Stomach (tissue), 9 donors: ENCODE data around the gene CUZD1. TPM values are rescaled to one million over a fixed set of nuclear protein-coding genes. Genes with fewer than 3 reads are reported as not detected.

Experiments
- DNase-seq, 2 donors: peaks; one replicate each; pipeline versions ENCODE4 v3.0.0 to v3.0.0-alpha.2; 2013 to 2019
- H3K27ac ChIP-seq, 5 donors: fragments of 200-600 bp in 4 of 5; sonication (generic) in 4 of 5; one replicate each; pipeline ENCODE4 v1.5.1; 2013 to 2019; ENCODE audit warnings: mild to moderate bottlenecking in 1 of 5, moderate library complexity in 1 of 5
- H3K27me3 ChIP-seq, 3 donors: fragments of 200-600 bp; sonication (generic); one replicate each; pipeline ENCODE4 v1.5.1; 2017 to 2019; ENCODE audit warnings: mixed run types in 1 of 3
- H3K36me3 ChIP-seq, 4 donors: fragments of 200-600 bp; sonication (generic); 1 replicate in 3 of 4; 2 replicates in 1 of 4; pipeline ENCODE4 v1.5.1; 2016 to 2019
- H3K4me1 ChIP-seq, 4 donors: fragments of 200-600 bp; sonication (generic); one replicate each; pipeline ENCODE4 v1.5.1; 2016 to 2019
- H3K4me3 ChIP-seq, 4 donors: fragments of 200-600 bp; sonication (generic) in 3 of 4; one replicate each; pipeline ENCODE4 v1.5.1; 2016 to 2019; ENCODE audit warnings: mild to moderate bottlenecking in 1 of 4
- H3K9me3 ChIP-seq, 4 donors: fragments of 200-600 bp; sonication (generic); one replicate each; pipeline ENCODE4 v1.5.1; 2016 to 2019
- EP300 ChIP-seq: sonication (generic); formaldehyde crosslinking; IDR thresholded peaks from one replicate; pipeline ENCODE4 v1.6.1; 2017; ENCODE audit warnings: antibody characterized with exemption
- POLR2A ChIP-seq, 4 donors: fragments of 450-650 bp; IDR thresholded peaks; one replicate each; pipeline ENCODE4 v1.6.1; 2016; ENCODE audit warnings: antibody characterized with exemption in 4 of 4, control low read depth in 2 of 4, mild to moderate bottlenecking in 1 of 4, moderate library complexity in 1 of 4
- POLR2AphosphoS5 ChIP-seq, 3 donors: sonication (generic); formaldehyde crosslinking; IDR thresholded peaks; one replicate each; pipeline ENCODE4 v1.6.1; 2016; ENCODE audit warnings: antibody characterized with exemption in 3 of 3
- WGBS, 5 donors: extraction: QIAGEN DNeasy Blood & Tissue Kit in 3 of 5; methylation state at CpG; one replicate each; pipeline versions ENCODE4 v1.1.5 to v1.1.7; 2013 to 2018; 5-methylcytosine and 5-hydroxymethylcytosine counted together
- intact Hi-C: fragments of 100-400 bp; cut with DNase I; formaldehyde crosslinking; loops from one replicate; pipeline ENCODE4 v1.15.1; 2023; ENCODE audit warnings: low total_unique reads
- polyA plus RNA-seq, 3 donors: library from polyadenylated mRNA; stranded (reverse); fragments of 200-250 nt; gene quantifications; one replicate each; pipeline ENCODE4 v1.2.3, GENCODE V29; 2013
- total RNA-seq, 5 donors: library from RNA; depleted of rRNA; stranded (reverse); fragments of >200 nt; gene quantifications; one replicate each; pipeline versions ENCODE4 v1.1.0 to v1.2.3, GENCODE V29; 2014 to 2016
- TF ChIP-seq, protein P1 (sequence below), 7 experiments: fragments of 450-650 bp in 4 of 7; fragments of 200-600 bp in 3 of 7; sonication (generic) in 3 of 7; IDR thresholded peaks; one replicate each; pipeline ENCODE4 v1.5.1; 2016 to 2019; ENCODE audit warnings: antibody characterized with exemption in 7 of 7, control low read depth in 2 of 7, mild to moderate bottlenecking in 1 of 7
- donor health status: healthy with polysubstance abuse.
- donor health status: Bipolar disorder and iron deficiency.
- donor health status: healthy.

CUZD1 gene
- total and polyA plus RNA-seq, 8 donors, result 0.44 to 14.1 (median 0.58) TPM; not detected in 2

DNA sequence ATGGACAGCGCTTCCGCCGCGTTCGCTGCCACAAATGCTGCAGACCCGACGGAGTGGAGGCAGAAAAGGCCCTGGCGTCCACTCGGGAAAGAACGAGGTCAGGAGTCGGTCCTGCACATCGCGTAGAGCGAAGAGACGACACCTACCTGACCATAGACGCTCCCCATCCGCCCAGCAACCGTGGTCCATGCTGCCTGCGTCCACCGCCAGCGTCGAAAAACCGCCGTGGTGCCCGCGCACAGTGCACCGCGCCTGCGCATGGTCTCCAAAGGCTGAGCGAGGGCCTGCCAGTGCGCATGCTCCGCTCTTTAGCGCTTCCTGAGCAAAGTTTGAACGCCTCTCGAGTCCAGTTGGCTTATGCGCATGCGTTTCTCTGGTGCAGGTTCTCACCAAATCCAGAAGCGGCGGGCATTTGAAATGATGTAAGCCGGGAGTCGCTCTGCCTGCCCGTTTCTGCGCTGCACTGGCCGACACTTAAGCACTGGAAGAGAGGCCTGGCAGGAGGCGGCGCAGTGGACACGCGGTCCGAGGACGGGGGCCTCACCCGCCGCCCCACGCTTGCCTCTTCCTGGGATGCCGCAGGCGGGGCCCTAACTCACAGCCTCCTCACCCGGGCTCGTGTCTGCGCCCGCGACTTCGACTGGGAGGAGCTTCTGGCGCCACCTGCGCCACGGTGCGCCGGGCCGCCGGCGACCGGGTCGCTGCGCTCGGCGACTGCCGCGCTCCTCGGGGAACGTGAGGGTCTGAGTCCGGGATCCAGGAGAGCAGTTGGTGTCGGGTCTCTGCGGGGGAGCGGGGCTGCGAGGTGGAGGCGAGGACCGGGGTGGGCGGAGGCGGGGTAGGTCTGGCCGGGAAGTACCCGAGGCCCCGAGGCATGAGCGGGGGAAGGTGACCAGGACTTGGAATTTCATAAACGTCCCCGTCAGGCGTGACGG, 33.9 kb upstream of the CUZD1 start, which contains the start of gene FAM24B:
FAM24B (minus strand) TSS at position 243 of the 935 bp plus-strand sequence. CDS start 29,066 bp downstream, outside the sequence.
- peak; percentile 94 to 99 for DNase-seq
- 3 to 9% (median 4%) methylated on average over 29 to 95 of the region's 95 CpGs for WGBS, 5 donors
- H3K9me3 ChIP-seq, result no peaks in the 10 kb centered on the region
- H3K27ac ChIP-seq, result peak within 1 kb of the TSS; percentile 65 to 80 (median 79)
- no peaks in the 10 kb centered on the region for H3K36me3 ChIP-seq
- intact Hi-C loops, result no loop called here
- H3K4me3 ChIP-seq, result peak within 1 kb of the TSS; percentile 56 to 72 (median 60)
- H3K27me3 ChIP-seq, result peaks cover 0 to 4% (median 0%) of the 10 kb centered on the region in 3 donors
- peaks cover 7 to 44% (median 24%) of the 10 kb centered on the region in 4 donors for H3K4me1 ChIP-seq
- TF ChIP-seq, protein P1, sequence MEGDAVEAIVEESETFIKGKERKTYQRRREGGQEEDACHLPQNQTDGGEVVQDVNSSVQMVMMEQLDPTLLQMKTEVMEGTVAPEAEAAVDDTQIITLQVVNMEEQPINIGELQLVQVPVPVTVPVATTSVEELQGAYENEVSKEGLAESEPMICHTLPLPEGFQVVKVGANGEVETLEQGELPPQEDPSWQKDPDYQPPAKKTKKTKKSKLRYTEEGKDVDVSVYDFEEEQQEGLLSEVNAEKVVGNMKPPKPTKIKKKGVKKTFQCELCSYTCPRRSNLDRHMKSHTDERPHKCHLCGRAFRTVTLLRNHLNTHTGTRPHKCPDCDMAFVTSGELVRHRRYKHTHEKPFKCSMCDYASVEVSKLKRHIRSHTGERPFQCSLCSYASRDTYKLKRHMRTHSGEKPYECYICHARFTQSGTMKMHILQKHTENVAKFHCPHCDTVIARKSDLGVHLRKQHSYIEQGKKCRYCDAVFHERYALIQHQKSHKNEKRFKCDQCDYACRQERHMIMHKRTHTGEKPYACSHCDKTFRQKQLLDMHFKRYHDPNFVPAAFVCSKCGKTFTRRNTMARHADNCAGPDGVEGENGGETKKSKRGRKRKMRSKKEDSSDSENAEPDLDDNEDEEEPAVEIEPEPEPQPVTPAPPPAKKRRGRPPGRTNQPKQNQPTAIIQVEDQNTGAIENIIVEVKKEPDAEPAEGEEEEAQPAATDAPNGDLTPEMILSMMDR (IDR thresholded peaks at IDR 0.05), result no peak
- TF ChIP-seq POLR2AphosphoS5 (IDR thresholded peaks at IDR 0.05), result peak; percentile 27 to 86 (median 42)

DNA sequence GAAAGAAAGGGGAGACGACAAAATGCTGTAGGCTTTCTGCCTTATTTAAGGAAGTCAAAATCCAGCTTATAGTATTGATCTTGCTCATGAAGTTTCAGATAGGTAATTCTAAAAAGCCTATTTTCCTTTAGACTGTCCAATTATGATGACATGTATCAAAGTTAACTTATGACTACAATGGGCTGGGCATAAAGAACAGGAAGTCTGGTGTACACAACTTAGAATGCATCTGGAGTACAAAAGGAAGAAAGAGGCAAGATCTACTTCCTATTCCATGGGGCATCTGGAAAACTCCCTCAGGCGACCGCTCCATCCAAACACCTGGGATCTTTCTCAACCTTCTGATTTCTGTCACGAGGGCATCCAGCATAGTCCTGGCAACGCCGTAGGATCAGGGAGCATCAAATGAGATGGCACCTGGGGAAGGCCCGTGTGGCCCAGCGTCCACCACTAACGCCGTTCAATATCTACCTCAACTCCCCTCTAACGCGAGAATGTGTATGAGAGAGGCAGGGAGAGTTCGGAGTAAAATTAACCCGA, 33.2 kb upstream of the CUZD1 start:
- Histone ChIP-seq H3K4me1 (peaks cover 7 to 44% (median 24%) of the 10 kb centered on the region in 4 donors), H3K36me3 (no peaks in the 10 kb centered on the region), H3K27ac (peak overlapping the region; percentile 65 to 80 (median 78)), H3K27me3 (peaks cover 0 to 4% (median 0%) of the 10 kb centered on the region in 3 donors), H3K4me3 (peak overlapping the region; percentile 56 to 72 (median 60)), H3K9me3 (no peaks in the 10 kb centered on the region)
- DNase-seq, result no peak
- TF ChIP-seq POLR2A (IDR thresholded peaks at IDR 0.05) (no peak), EP300 (no peak), POLR2AphosphoS5 (IDR thresholded peaks at IDR 0.05) (no peak)
- TF ChIP-seq, protein P1 (IDR thresholded peaks at IDR 0.05), result no peak
- intact Hi-C loops, result no loop called here
- WGBS, 5 donors, result 46 to 55% (median 48%) methylated on average over 12 to 14 of the region's 14 CpGs

DNA sequence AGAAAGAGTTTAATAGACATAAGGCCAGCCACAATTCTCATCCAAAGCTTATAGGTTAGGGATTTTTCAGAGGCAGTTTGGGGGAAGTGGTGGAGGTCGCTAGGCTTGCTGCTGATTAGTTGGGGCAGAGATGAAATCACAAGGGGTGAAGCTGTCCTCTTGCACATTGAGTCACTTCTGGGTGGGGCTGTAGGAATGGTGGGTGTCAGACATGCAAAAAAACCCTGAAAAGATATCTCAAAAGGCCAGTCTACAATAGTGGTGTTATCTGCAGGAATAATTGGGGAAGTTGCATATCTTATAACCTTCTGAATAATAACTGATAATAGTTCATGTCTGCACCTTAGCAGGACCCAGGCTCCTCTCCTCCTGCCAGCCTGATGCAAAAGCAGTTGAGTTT, 31.6 kb upstream of the CUZD1 start:
- Histone ChIP-seq H3K9me3 (no peaks in the 10 kb centered on the region), H3K36me3 (no peaks in the 10 kb centered on the region), H3K27me3 (peaks cover 0 to 4% (median 0%) of the 10 kb centered on the region in 3 donors), H3K4me3 (no peak overlapping the region), H3K4me1 (peaks cover 7 to 44% (median 24%) of the 10 kb centered on the region in 4 donors), H3K27ac (no peak overlapping the region)
- WGBS, 5 donors, result 54 to 79% (median 69%) methylated on average over 1 of the region's 1 CpG
- intact Hi-C loops, result no loop called here
- no peak for DNase-seq
- no peak for TF ChIP-seq POLR2A (IDR thresholded peaks at IDR 0.05)
- TF ChIP-seq EP300, result no peak
- TF ChIP-seq, protein P1 (IDR thresholded peaks at IDR 0.05), result no peak
- no peak for TF ChIP-seq POLR2AphosphoS5 (IDR thresholded peaks at IDR 0.05)

DNA sequence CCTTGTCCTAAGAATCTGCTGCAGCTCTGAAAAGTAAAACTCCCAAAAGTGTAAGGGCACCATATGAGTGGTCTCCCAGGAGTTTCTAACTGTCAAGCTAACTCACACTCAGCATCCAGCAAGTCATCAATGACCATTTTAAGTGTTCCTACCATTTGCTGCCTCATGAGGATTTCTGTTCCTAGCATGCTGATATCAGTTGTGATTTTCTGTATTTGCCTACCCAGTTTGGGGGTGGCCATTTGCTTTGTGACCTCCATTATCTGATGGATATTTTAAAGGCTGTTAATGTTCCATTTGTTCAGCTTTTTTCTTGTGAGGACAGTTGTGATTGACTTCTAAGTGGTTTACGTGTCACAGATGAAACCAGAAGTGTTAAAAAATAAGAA, 30.8 kb upstream of the CUZD1 start:
- 92 to 100% (median 95%) methylated on average over 1 of the region's 1 CpG for WGBS, 5 donors
- DNase-seq, result no peak

More for the DNA sequence above, 30.8 kb upstream of the CUZD1 start:
- Histone ChIP-seq H3K4me1 (peaks cover 7 to 44% (median 24%) of the 10 kb centered on the region in 4 donors), H3K27me3 (peaks cover 0 to 4% (median 0%) of the 10 kb centered on the region in 3 donors), H3K27ac (no peak overlapping the region), H3K4me3 (no peak overlapping the region), H3K36me3 (no peaks in the 10 kb centered on the region), H3K9me3 (no peaks in the 10 kb centered on the region)
- intact Hi-C loops, result no loop called here
- TF ChIP-seq, protein P1 (IDR thresholded peaks at IDR 0.05), result no peak
- TF ChIP-seq EP300 (no peak), POLR2AphosphoS5 (IDR thresholded peaks at IDR 0.05) (no peak), POLR2A (IDR thresholded peaks at IDR 0.05) (no peak)
